Lung (tissue), 12 donors: ENCODE results near the gene IL3. TPM values are rescaled to one million over a fixed set of nuclear protein-coding genes. Genes with fewer than 3 reads are reported as not detected.

Experiments used
- ATAC-seq: fragments of 200-7000 bp; cut with Tn5 transposase; one replicate; pipeline ENCODE4 v1.9.1; 2020; ENCODE audit warnings: moderate number of reproducible peaks; ENCODE audit not compliant: insufficient read depth, low FRiP score
- DNase-seq, 3 donors: peaks; one replicate each; pipeline ENCODE4 v3.0.0-alpha.2; 2013 to 2017
- H3K27ac ChIP-seq, 2 donors: one replicate each; pipeline ENCODE4 v1.5.1; 2013; ENCODE audit warnings: mild to moderate bottlenecking in 2 of 2, moderate library complexity in 2 of 2, control low read depth in 1 of 2, inconsistent platforms in 1 of 2, low read depth in 1 of 2, low read length in 1 of 2
- H3K27me3 ChIP-seq, 3 donors: one replicate each; pipeline ENCODE4 v1.5.1; 2013; ENCODE audit warnings: low read length in 2 of 3; ENCODE audit not compliant: control insufficient read depth in 3 of 3, insufficient read depth in 3 of 3
- H3K36me3 ChIP-seq, 4 donors: one replicate each; pipeline ENCODE4 v1.5.1; 2013; ENCODE audit warnings: low read length in 4 of 4, mild to moderate bottlenecking in 1 of 4, moderate library complexity in 1 of 4; ENCODE audit not compliant: control insufficient read depth in 4 of 4, insufficient read depth in 4 of 4
- H3K4me1 ChIP-seq, 5 donors: one replicate each; pipeline ENCODE4 v1.5.1; 2013; ENCODE audit warnings: low read length in 5 of 5, mild to moderate bottlenecking in 2 of 5, moderate library complexity in 1 of 5; ENCODE audit not compliant: control insufficient read depth in 5 of 5, insufficient read depth in 5 of 5
- H3K4me3 ChIP-seq: one replicate; pipeline ENCODE4 v1.5.1; 2013; ENCODE audit warnings: mild to moderate bottlenecking, control low read depth, moderate library complexity
- H3K9ac ChIP-seq, 2 donors: one replicate each; pipeline ENCODE4 v1.5.1; 2013; ENCODE audit warnings: low read length in 2 of 2, control low read depth in 1 of 2; ENCODE audit not compliant: insufficient read depth in 1 of 2
- H3K9me3 ChIP-seq, 4 donors: one replicate each; pipeline ENCODE4 v1.5.1; 2013; ENCODE audit warnings: low read length in 3 of 4, mild to moderate bottlenecking in 1 of 4, moderate library complexity in 1 of 4; ENCODE audit not compliant: control insufficient read depth in 4 of 4, insufficient read depth in 3 of 4
- CTCF ChIP-seq: IDR thresholded peaks from 2 replicates; pipeline ENCODE4 v1.5.1; 2012; ENCODE audit warnings: mild to moderate bottlenecking; ENCODE audit errors: control extremely low read depth, extremely low read depth
- WGBS, 2 donors: extraction: QIAGEN DNeasy Blood & Tissue Kit; methylation state at CpG; one replicate each; pipeline ENCODE4 v1.1.7; 2013; 5-methylcytosine and 5-hydroxymethylcytosine counted together
- polyA plus RNA-seq, 2 donors: library from polyadenylated mRNA; stranded (reverse); fragments of 200-250 nt; gene quantifications; one replicate each; pipeline ENCODE4 v1.2.1, GENCODE V29; 2013
- total RNA-seq, 2 donors: library from RNA; depleted of rRNA in 1 of 2; stranded (reverse); fragments of >200 nt in 1 of 2; gene quantifications; one replicate each; pipeline ENCODE4 v1.2.1, GENCODE V29; 2014 to 2021
- donor health status: control.
- donor health status: control.
- donor health status: Bipolar disorder and iron deficiency.
- donor health status: healthy.
- donor health status: DM: yes; HTN: yes; CAD: no.

IL3 gene
- total and polyA plus RNA-seq, 4 donors, result not detected

DNA sequence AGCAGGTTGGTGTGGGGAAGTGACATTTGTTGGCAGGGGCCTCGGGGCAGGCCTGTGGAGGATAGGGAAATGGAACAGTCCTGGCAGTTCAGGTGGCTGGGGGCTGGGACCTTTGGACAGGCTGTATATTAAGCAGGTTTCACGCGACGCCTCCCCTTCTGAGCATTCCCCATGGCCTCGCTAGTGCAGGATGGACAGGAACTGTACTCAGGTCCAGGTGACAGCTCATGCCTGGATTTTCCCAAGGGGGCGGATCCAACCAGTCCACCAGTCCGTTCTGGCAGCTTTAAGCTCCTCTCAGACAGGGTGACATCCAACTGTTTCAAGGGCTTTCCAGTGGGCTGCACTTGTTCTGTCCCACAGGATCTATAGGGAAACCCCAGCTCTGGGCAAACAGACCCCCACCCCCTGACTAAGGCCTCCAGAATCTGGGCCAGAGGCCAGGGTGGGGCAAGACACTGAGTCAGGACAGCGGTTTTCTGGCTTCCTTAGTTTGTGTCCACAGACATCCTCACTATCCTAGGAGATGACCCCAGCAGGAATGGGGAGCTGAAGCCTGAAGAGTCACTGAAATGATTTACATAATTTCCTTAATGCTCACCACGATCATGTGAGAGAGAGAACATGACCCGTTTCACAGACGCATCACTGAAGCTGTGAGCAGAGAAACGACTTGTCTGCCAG, 34.1 kb downstream of the IL3 start:
- Histone ChIP-seq H3K4me1 (peaks cover 0 to 5% (median 0%) of the 10 kb centered on the region in 5 donors), H3K9ac (no peak overlapping the region), H3K27me3 (no peaks in the 10 kb centered on the region), H3K27ac (no peak overlapping the region), H3K9me3 (no peaks in the 10 kb centered on the region), H3K36me3 (no peaks in the 10 kb centered on the region), H3K4me3 (no peak overlapping the region)
- no peak for TF ChIP-seq CTCF
- DNase-seq (no peak), ATAC-seq (peak; percentile 2)
- WGBS, 2 donors, result 66 to 76% methylated on average over 12 of the region's 12 CpGs

DNA sequence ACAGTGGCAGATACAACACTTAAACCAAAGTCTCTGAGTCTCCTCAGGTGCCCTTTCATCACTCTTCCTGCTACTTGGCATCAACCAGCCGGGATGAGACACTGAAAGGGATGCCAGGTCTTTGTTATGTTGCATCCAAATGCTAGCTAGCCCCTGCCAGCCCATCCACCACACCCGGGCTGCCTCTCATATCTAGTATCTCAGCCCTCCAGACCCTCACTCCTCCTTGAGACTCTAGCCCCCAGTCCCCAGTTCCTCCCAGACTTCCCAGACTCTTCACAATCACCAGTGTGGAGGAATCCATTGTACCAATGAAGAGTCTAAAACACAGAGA, 34.6 kb downstream of the IL3 start:
- TF ChIP-seq CTCF, result no peak
- Histone ChIP-seq H3K4me1 (peaks cover 0 to 5% (median 0%) of the 10 kb centered on the region in 5 donors), H3K9ac (no peak overlapping the region), H3K4me3 (no peak overlapping the region), H3K9me3 (no peaks in the 10 kb centered on the region), H3K27me3 (no peaks in the 10 kb centered on the region), H3K36me3 (no peaks in the 10 kb centered on the region), H3K27ac (no peak overlapping the region)
- no peak for DNase-seq
- 63 to 82% methylated on average over 2 of the region's 2 CpGs for WGBS, 2 donors
- no peak for ATAC-seq

DNA sequence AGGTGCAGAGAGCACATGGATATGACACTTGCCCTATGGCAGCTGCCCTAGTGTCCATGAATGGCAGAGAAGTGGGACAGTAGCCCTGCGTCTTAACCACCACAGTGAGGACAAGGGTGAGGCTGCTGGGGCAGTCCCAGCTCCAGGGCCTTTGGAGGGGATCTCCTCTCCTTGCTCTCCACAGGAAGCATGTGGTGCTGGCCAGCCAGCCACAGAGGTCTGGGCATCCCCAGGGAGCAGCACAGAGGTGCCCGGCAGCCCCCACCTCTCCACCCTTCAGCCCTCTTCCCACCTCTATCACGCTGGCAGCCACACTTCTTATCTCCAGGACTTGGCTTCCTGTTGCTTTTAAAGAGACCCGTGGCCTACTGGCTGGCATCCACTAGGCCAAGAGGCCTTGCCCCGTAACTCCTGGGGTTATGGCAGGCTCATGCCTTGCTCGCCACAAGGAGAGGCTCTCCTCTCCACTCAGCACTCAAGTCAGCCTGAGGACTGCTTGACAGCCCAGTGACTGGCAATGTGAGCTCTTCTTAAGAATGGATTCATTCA, 35.0 kb downstream of the IL3 start:
- ATAC-seq, result no peak
- H3K27me3 ChIP-seq, result no peaks in the 10 kb centered on the region
- H3K4me1 ChIP-seq, result peaks cover 0 to 5% (median 0%) of the 10 kb centered on the region in 5 donors
- no peak for TF ChIP-seq CTCF
- no peaks in the 10 kb centered on the region for H3K9me3 ChIP-seq
- no peaks in the 10 kb centered on the region for H3K36me3 ChIP-seq
- 46 to 48% methylated on average over 6 of the region's 6 CpGs for WGBS, 2 donors
- DNase-seq, result no peak
- no peak overlapping the region for H3K4me3 ChIP-seq
- H3K9ac ChIP-seq, result no peak overlapping the region
- no peak overlapping the region for H3K27ac ChIP-seq

DNA sequence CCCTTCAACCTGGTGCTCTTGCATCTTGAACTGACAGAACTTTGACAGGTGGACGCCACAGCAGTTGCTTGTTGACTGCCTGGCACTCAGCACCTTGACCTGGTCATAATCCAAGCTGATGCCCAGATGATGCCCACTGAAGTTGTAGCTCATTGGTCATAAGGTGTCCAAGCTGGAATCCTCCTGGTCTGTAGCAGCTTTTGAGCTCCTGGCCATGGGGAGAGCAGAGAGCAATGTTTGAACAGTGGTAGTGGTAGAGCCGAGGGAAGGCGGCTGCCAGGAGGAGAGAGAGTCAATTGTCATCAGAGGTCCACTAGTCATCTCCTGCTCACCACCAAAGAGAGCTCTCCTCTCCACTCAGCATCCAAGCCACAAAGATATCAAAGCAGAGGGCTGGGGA, 36.4 kb downstream of the IL3 start:
- no peak overlapping the region for H3K4me3 ChIP-seq
- 90 to 98% methylated on average over 3 of the region's 3 CpGs for WGBS, 2 donors
- H3K27ac ChIP-seq, result no peak overlapping the region
- no peaks in the 10 kb centered on the region for H3K36me3 ChIP-seq
- no peak for TF ChIP-seq CTCF
- ATAC-seq (no peak), DNase-seq (no peak)
- H3K4me1 ChIP-seq, result peaks cover 0 to 5% (median 0%) of the 10 kb centered on the region in 5 donors
- H3K9ac ChIP-seq, result no peak overlapping the region
- no peaks in the 10 kb centered on the region for H3K9me3 ChIP-seq
- H3K27me3 ChIP-seq, result no peaks in the 10 kb centered on the region
